Common myeloid progenitor, CD34-positive (primary cell): ENCODE data around the gene ENTPD6.

Experiments used
- CTCF ChIA-PET: fragments of 350-600 bp; sonication (Branson Sonifier 250); formaldehyde crosslinking; loops from one replicate; lab custom pipeline; 2021; ENCODE audit warnings: antibody characterized with exemption; lab: Charles Lee
- POLR2A ChIA-PET: fragments of 350-600 bp; sonication (Branson Sonifier 250); formaldehyde crosslinking; loops from one replicate; lab custom pipeline; 2021; ENCODE audit warnings: antibody characterized with exemption; lab: Charles Lee
- DNase-seq, 3 donors: peaks; one replicate each; pipeline versions ENCODE4 v3.0.0 to v3.0.0-alpha.2; 2013
- H3K27ac ChIP-seq, 2 experiments: 1 replicate in 1 of 2; 2 replicates in 1 of 2; pipeline ENCODE4 v1.7.0; 2013; ENCODE audit warnings: inconsistent platforms in 2 of 2, low read length in 2 of 2, mild to moderate bottlenecking in 2 of 2, low read depth in 1 of 2, moderate library complexity in 1 of 2; ENCODE audit not compliant: severe bottlenecking in 2 of 2, insufficient read depth in 1 of 2, poor library complexity in 1 of 2
- H3K27me3 ChIP-seq, 5 experiments: replicated peaks in 2 of 5; 1 replicate in 3 of 5; 2 replicates in 2 of 5; pipeline versions ENCODE4 v1.6.1 to v1.7.0; 2013; ENCODE audit warnings: low read length in 4 of 5, mild to moderate bottlenecking in 2 of 5, moderate library complexity in 2 of 5, inconsistent platforms in 1 of 5; ENCODE audit not compliant: insufficient read depth in 5 of 5, control insufficient read depth in 4 of 5
- H3K36me3 ChIP-seq, 4 experiments: 1 replicate in 2 of 4; 2 replicates in 2 of 4; pipeline versions ENCODE4 v1.6.1 to v1.7.0; 2013; ENCODE audit warnings: low read length in 3 of 4, control low read depth in 1 of 4, mild to moderate bottlenecking in 1 of 4; ENCODE audit not compliant: control insufficient read depth in 4 of 4, insufficient read depth in 4 of 4
- H3K4me1 ChIP-seq, 4 experiments: 1 replicate in 3 of 4; 2 replicates in 1 of 4; pipeline versions ENCODE4 v1.6.1 to v1.7.1; 2013; ENCODE audit warnings: low read length in 3 of 4, mild to moderate bottlenecking in 3 of 4, control low read depth in 1 of 4, inconsistent platforms in 1 of 4, moderate library complexity in 1 of 4; ENCODE audit not compliant: control insufficient read depth in 4 of 4, insufficient read depth in 4 of 4; ENCODE audit errors: control extremely low read depth in 1 of 4
- H3K4me3 ChIP-seq, 7 experiments: 1 replicate in 4 of 7; 2 replicates in 3 of 7; pipeline versions ENCODE4 v1.5.1 to v1.7.0; 2013; ENCODE audit warnings: mild to moderate bottlenecking in 7 of 7, low read length in 6 of 7, moderate library complexity in 6 of 7, inconsistent platforms in 2 of 7, low read depth in 2 of 7, control low read depth in 1 of 7; ENCODE audit not compliant: insufficient read depth in 4 of 7, control insufficient read depth in 1 of 7; ENCODE audit errors: extremely low read depth in 1 of 7
- H3K9me3 ChIP-seq, 5 experiments: 1 replicate in 4 of 5; 2 replicates in 1 of 5; pipeline versions ENCODE4 v1.6.1 to v1.7.1; 2013; ENCODE audit warnings: low read length in 4 of 5, mild to moderate bottlenecking in 2 of 5, inconsistent platforms in 1 of 5, low read depth in 1 of 5, moderate library complexity in 1 of 5; ENCODE audit not compliant: control insufficient read depth in 4 of 5, insufficient read depth in 2 of 5; ENCODE audit errors: control extremely low read depth in 1 of 5
- WGBS: methylation state at CpG from one replicate; pipeline ENCODE4 v1.1.5; 2013; ENCODE audit not compliant: insufficient coverage; 5-methylcytosine and 5-hydroxymethylcytosine counted together

ENTPD6 gene

DNA sequence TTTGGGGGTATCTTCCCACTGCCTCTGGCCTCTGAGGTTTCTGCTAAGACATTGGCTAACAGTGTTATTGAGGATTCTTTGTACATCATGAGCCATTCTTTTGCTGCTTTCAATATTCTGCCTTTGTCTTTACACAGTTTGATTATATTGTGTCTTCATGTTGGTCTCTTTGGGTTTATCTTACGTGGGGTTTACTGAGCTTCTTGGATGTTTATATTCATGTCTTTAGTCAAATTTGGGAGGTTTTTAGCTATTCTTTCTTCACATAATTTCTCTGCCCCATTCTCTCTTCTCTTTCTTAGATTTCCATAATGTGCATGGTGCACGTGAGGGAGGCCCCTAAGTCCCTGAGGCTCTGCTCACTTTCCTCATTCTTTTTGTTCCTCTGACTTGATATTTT lies 7.6 kb downstream of the ENTPD6 start:
- ChIA-PET CTCF (interaction anchor here (0.9 to 1.9 kb wide), 4 partner anchors 10 to 197 kb away, joined by 3 to 6 read pairs (median 4); no protein-coding TSS in a partner anchor), POLR2A (no interaction called here)
- 100% methylated on average over 1 of the region's 2 CpGs for whole genome bisulfite sequencing
- Histone ChIP-seq H3K36me3 (peaks cover 0 to 14% (median under 1%) of the 10 kb centered on the region in 4 experiments), H3K4me1 (peaks cover 3 to 24% (median 18%) of the 10 kb centered on the region in 4 experiments), H3K4me3 (peak overlapping the region in 1 of 7 experiments; percentile 60), H3K9me3 (peaks cover 0 to 3% (median 0%) of the 10 kb centered on the region in 5 experiments), H3K27ac (no peak overlapping the region), H3K27me3 (no peaks in the 10 kb centered on the region)
- DNase-seq: no peak

DNA sequence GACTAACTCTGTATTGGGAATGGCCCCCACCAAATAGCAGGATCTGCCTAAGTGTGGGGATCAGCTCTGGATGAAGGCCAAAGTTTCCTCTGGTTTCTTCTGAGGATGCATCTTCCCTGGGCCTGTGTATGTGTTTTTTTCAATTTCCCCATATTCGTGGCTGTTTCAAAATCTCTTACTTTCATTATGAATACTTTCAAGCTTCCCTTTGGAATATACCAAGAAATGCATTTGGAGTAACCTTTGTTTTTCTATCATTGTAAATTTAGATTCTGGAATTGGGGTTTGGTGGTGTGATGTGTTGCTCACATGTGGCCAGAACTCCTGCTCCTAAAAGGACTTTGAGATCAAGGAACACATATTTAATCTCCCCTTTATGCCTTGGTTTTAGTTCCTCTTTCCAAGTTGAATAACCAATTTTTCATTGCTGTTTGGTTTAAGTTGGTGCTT lies 8.4 kb downstream of the ENTPD6 start:
- Histone ChIP-seq H3K9me3 (peaks cover 0 to 3% (median 0%) of the 10 kb centered on the region in 5 experiments), H3K36me3 (peaks cover 0 to 14% (median under 1%) of the 10 kb centered on the region in 4 experiments), H3K4me1 (peaks cover 3 to 24% (median 18%) of the 10 kb centered on the region in 4 experiments), H3K4me3 (peak overlapping the region in 5 of 7 experiments; percentile 2 to 60 (median 41)), H3K27ac (no peak overlapping the region), H3K27me3 (no peaks in the 10 kb centered on the region)
- DNase-seq: peak in 2 of 3 donors; percentile 39 to 53
- POLR2A ChIA-PET: no interaction called here
- CTCF ChIA-PET: interaction anchor here (0.9 to 1.9 kb wide), 5 partner anchors 11 to 142 kb away, joined by 3 to 6 read pairs (median 4); no protein-coding TSS in a partner anchor
- WGBS: no CpG with 5 or more reads among the region's 1 CpG

DNA sequence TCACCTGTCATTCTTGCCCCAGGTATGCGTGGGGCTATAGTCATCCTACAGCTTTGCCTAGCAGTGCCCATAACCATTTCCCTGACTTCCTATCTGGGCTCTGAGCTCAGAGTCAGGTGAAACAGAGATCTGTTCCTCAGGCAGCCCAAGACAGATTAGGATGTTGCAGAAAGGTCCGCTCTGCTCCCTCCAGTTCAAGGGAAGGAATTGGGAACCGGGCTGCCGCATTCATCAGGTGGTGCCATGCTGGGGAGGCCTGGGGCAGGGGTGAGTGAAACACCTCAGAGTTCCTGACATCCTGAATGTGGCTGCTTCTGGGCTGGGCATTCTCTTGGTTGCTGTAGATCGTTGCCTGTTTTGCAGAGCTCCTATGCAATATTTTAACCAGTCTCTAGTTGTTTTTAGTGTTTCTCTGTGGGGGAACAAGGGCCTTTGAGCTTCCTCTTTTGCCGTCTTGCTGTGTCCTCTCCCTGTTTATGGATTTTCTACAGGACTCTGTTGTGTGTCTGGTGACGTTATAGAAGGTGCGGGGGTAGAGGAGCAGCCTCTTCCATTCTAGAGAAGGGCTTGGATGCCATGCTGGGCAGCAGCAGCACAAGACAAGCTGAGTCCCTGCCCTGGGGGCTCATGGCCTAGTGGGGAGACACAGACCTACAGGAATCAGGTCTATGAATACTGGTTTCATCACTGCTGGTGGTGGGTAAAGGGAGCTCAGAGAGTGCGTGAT lies 9.2 kb downstream of the ENTPD6 start:
- H3K27ac ChIP-seq: no peak overlapping the region
- peaks cover 3 to 24% (median 18%) of the 10 kb centered on the region in 4 experiments for H3K4me1 ChIP-seq
- H3K27me3 ChIP-seq: no peaks in the 10 kb centered on the region
- 57% methylated on average over 6 of the region's 9 CpGs for WGBS
- peak in 2 of 3 donors; percentile 42 to 53 for DNase-seq
- peaks cover 0 to 14% (median 1%) of the 10 kb centered on the region in 4 experiments for H3K36me3 ChIP-seq
- H3K4me3 ChIP-seq: peak overlapping the region in 2 of 7 experiments; percentile 19 to 40
- peaks cover 0 to 3% (median 0%) of the 10 kb centered on the region in 5 experiments for H3K9me3 ChIP-seq
- CTCF ChIA-PET: interaction anchor here (0.9 to 1.6 kb wide), 3 partner anchors 43 to 143 kb away, joined by 3 to 6 read pairs (median 4); no protein-coding TSS in a partner anchor
- POLR2A ChIA-PET: no interaction called here

DNA sequence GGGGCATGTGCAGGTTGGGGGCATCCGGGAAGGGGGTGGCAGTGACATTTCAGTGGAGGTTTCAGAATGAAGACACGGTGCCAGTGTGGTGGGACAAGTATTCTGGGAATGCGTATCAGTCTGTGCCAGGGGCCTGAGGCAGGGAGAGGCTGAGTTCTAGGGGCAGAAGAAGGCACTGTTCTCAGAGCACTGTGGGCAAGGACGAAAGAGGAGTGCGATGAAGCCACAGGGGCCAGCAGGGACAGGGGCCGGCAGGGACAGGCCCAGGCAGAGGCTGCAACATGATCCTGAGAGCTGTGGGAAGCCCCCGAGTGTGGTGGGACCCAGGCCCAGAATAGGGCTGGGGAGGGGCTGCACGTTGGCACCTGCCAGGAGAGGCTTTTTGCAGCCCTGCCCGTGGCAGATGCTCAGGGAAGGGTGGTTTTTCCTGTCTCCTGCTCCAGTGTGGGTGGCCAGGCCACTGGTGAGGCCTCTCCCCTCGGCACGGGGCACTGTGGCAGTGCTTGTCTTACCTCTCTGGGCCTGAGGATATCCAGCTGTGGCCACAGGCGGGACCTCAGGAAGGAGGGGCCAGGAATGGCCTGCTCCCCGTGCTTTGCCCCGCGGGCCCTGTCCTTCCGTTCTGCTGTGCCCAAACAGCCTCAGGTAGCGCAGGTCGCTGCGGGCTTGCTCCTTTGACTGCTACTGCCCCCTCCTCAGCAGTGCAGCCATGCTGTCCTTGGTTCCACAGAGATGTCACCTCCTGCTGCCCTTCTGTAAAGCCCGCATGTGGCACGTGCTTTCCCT lies 10.0 kb downstream of the ENTPD6 start:
- Histone ChIP-seq H3K27ac (no peak overlapping the region), H3K4me3 (no peak overlapping the region), H3K27me3 (no peaks in the 10 kb centered on the region), H3K9me3 (peaks cover 0 to 3% (median 0%) of the 10 kb centered on the region in 5 experiments), H3K4me1 (peaks cover 3 to 24% (median 18%) of the 10 kb centered on the region in 4 experiments), H3K36me3 (peaks cover 0 to 20% (median 3%) of the 10 kb centered on the region in 4 experiments)
- CTCF ChIA-PET: interaction anchor here (0.9 kb wide), 1 partner anchor 94 kb away, joined by 4 read pairs; no protein-coding TSS in a partner anchor
- WGBS: 96% methylated on average over 21 of the region's 21 CpGs
- DNase-seq: no peak
- POLR2A ChIA-PET: no interaction called here

DNA sequence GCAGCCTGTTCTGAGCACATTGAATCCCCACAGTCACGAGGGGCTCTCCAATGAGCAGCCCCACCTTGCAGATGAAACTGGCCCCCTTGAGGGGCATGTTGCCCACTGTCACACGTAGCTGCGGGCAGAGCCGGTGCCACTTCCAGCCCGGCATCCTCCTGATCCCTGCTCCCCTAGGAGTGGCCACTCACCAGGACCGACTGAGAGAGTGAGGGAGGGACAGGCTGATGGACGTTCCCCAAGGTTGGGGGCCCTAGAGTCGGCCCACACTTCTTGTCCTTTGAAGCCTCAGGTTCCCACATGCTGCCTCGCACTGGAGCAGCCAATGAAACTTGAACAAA lies 10.5 kb downstream of the ENTPD6 start:
- no peak overlapping the region for H3K27ac ChIP-seq
- peaks cover 3 to 24% (median 18%) of the 10 kb centered on the region in 4 experiments for H3K4me1 ChIP-seq
- ChIA-PET CTCF (no interaction called here), POLR2A (no interaction called here)
- peaks cover 0 to 3% (median 0%) of the 10 kb centered on the region in 5 experiments for H3K9me3 ChIP-seq
- 92% methylated on average over 5 of the region's 9 CpGs for WGBS
- H3K27me3 ChIP-seq: no peaks in the 10 kb centered on the region
- peaks cover 0 to 21% (median 3%) of the 10 kb centered on the region in 4 experiments for H3K36me3 ChIP-seq
- DNase-seq: no peak
- no peak overlapping the region for H3K4me3 ChIP-seq

DNA sequence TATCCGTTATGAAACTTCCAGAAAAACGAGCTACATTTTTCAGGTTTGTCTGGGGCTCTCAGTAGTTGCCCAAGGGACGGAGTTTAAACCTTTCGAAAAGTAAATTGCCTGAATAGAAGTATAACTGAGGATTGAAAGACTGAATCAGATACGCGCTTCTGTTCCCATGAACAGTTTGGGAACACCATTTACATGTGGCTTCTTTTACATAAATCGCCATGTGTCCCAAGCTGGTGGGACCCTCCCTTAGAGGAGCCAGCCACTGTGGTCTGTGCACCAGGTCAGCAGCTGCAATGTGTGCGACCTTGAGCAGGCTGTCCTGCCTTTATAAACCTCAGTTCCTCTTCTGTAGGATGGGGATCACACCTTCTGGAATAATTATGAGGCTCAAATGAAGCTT lies 11.0 kb downstream of the ENTPD6 start:
- Histone ChIP-seq H3K27me3 (no peaks in the 10 kb centered on the region), H3K4me3 (no peak overlapping the region), H3K36me3 (peaks cover 0 to 25% (median 5%) of the 10 kb centered on the region in 4 experiments), H3K9me3 (peaks cover 0 to 3% (median 0%) of the 10 kb centered on the region in 5 experiments), H3K4me1 (peaks cover 3 to 24% (median 18%) of the 10 kb centered on the region in 4 experiments), H3K27ac (no peak overlapping the region)
- POLR2A ChIA-PET: no interaction called here
- WGBS: over 99% methylated on average over 7 of the region's 8 CpGs
- no peak for DNase-seq
- CTCF ChIA-PET: interaction anchor here (1.8 kb wide), 1 partner anchor 10 kb away, joined by 5 read pairs; no protein-coding TSS in a partner anchor
